Fibroblast of the aortic adventitia (primary cell): ENCODE measurements around the gene SMARCC2. TPM values are rescaled to one million over a fixed set of nuclear protein-coding genes. Genes with fewer than 3 reads are reported as not detected.

ENCODE experiments used
- DNase-seq: peaks from one replicate; pipeline ENCODE4 v3.0.0-alpha.2; 2010; ENCODE audit warnings: low read depth
- H3K4me3 ChIP-seq: 2 replicates; pipeline ENCODE4 v1.5.1; 2011; ENCODE audit warnings: low read depth, mild to moderate bottlenecking, control low read depth, low read length, moderate library complexity
- total RNA-seq: library from RNA; depleted of rRNA; stranded (reverse); fragments of >200 nt; gene quantifications from 2 replicates; pipeline ENCODE4 v1.2.3, GENCODE V29; 2012; ENCODE audit warnings: low replicate concordance
- TF ChIP-seq, protein P1 (sequence below): IDR thresholded peaks from 2 replicates; pipeline ENCODE4 v1.5.1; 2011; ENCODE audit warnings: mild to moderate bottlenecking, low read length, control low read depth, inconsistent platforms; ENCODE audit not compliant: insufficient read depth

The SMARCC2 gene
- total RNA-seq, 1 donor = 69.4 TPM

DNA sequence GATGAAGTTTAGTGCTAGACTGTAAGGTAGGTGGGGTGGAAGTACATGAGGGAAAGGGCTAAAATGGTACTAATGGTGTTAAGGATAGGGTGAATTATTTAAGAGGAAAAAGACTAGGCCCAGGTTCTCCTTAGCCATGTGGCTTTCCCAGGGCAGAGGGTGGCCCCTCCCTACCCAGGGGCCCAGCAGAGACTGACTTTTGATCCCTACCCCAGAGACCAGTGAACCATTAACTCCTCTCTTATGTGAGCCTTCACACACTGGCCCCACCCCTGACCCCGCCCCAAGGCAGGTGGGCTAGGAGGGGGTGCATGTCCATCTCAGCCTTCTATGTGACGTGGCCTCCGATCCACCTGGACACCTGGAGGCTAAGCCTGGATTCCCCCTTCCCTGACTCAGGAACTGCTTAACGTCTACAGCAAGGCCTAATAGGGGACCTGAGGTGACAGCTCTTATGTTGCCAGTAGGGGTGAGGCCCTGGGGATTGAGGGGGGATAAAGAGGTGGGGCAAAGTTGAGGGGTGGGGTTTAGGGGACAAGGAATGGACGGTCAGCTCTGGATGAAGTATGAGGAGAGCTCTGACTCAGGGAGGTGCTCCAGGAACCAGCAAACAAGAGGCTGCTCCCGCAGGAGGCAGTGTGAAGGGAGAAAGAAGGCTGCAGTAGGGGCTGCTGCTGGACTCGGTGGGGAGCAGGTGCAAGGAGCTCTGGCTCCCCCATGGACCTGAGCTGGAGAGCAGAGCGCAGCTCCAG lies 41.3 kb upstream of the SMARCC2 start:
- TF ChIP-seq, protein P1, sequence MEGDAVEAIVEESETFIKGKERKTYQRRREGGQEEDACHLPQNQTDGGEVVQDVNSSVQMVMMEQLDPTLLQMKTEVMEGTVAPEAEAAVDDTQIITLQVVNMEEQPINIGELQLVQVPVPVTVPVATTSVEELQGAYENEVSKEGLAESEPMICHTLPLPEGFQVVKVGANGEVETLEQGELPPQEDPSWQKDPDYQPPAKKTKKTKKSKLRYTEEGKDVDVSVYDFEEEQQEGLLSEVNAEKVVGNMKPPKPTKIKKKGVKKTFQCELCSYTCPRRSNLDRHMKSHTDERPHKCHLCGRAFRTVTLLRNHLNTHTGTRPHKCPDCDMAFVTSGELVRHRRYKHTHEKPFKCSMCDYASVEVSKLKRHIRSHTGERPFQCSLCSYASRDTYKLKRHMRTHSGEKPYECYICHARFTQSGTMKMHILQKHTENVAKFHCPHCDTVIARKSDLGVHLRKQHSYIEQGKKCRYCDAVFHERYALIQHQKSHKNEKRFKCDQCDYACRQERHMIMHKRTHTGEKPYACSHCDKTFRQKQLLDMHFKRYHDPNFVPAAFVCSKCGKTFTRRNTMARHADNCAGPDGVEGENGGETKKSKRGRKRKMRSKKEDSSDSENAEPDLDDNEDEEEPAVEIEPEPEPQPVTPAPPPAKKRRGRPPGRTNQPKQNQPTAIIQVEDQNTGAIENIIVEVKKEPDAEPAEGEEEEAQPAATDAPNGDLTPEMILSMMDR = no peak
- no peak overlapping the region for H3K4me3 ChIP-seq
- DNase-seq = no peak

DNA sequence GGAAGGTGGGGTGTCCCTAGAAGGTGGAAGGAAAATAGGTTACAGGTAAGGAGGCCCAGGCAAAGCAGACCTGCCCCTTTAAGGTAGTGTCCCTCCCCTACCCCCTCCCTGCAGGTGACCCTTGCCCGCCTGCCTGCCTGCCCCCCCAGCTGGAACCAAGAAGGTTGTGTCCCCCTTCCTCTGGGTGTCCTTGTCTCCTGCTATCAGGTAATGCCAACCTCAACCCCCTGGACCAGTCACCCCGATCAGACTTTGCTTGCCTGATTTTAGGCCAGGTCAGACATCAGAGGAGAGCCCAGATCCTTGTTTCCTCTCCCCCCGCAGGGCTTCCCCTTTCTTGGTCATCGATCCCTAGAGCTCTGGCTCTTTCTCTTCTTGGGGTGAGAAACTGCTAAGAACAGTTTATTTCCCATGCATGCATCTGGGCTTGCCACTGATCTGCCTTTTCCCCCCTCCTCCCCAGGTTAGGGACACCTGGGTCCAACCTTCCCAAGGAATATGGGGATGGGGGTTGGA lies 40.7 kb upstream of the SMARCC2 start, which contains the start of gene SLC39A5:
SLC39A5 (plus strand) TSS at position 136 of the 516 bp plus-strand sequence. CDS start 1,224 bp downstream, outside the sequence.
- no peak for DNase-seq
- H3K4me3 ChIP-seq = no peak within 1 kb of the TSS
- TF ChIP-seq, protein P1 = no peak

DNA sequence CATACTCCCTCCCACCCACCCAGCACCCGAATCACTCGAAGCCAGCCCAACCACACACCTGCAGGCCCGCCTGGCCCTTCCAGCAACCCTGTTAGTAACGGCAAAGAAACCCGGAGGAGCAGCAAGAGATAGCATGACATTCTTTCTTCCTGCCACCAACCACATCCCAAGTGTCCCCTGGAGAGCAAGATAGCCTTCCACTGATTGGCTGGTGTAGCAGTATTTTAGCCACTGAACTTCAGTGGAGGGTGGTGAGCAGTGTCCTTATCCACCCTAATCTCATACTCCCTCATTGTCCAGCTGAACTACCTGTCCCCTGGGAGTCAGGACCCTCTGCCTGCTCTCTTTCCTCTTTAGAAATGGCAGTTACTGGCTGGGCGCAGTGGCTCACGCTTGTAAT lies 39.8 kb upstream of the SMARCC2 start:
- no peak overlapping the region for H3K4me3 ChIP-seq
- DNase-seq = no peak
- TF ChIP-seq, protein P1 = no peak

DNA sequence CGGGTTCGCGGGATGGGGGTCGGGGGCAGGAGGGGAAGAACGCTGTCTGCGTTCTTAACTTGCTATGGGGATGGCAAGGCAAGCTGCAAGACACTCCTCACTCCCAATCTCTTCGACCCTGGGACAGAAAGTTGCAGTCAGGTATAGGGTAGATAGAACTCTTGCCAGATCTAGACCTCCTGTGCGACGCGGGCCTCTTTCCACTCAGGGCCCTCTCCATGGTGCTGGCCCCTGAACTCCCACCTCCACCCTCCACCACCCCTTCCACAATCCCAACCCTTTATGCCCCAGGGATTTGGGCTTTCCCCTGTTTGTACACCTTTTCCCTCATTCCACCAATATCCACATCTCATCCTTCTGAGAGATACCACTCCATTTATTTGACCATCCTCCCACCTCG lies 35.7 kb upstream of the SMARCC2 start:
- DNase-seq = no peak
- H3K4me3 ChIP-seq = peak overlapping the region; percentile 81
- TF ChIP-seq, protein P1 = no peak

DNA sequence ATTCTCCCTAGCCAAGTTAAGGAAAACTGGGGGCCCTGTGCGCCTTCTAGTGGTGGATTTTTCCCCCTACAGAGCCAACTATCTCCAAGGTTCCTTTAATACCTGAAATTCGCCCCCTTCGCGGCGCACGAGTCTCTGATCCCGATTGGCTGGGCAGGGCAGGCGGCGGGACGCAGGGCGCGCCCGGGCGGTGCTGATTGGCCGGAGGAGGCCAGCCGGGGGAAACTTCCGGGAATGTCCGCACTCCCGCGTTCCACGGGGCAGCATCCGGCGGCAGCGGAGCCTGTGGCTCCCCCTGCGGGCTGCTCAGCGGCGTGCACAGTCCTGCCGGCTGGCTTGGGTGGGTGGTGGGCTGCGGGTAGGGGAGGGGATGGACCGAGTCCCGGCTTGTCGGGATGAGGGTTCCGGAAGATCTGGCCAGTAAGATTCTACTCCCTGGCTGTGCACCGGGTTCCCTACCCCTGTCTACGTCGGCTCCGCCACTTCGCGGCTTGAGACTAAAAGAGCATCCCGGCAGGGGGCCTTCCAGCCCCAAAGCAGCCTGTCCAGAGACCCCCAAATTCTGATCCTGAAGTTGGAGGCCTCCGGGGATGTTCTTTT lies 34.9 kb upstream of the SMARCC2 start, which contains the start of gene NABP2:
NABP2 (plus strand) TSS at position 241 of the 600 bp plus-strand sequence. CDS start 515 bp downstream, outside the sequence.
- H3K4me3 ChIP-seq = peak within 1 kb of the TSS; percentile 81
- peak; percentile 99 for DNase-seq
- TF ChIP-seq, protein P1 = peak; percentile 78

DNA sequence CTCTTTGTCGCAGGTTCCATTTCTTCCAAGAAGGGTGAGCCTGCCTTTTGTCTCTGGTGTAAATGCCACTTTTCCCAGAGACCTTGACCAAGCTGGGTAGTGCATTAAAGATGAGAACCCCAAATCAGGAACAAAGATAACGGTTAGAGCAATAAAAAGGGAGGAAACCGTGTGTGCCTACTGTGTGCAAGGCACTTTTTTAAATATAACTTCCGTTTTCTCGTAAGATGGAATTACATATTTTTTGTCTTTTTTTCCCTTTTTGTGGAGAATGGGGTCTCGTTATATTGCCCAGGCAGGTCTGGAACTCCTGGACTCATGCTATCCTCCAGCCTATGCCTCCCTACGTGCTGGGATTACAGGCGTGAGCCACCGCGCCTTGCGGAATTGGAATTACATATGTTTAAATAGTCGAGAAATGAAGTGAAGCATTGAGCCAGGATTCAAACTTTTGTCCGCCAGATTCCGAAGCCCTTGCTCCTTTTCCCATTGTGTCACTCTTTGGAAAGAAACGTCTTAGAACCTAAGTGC lies 34.4 kb upstream of the SMARCC2 start:
- TF ChIP-seq, protein P1 = no peak
- H3K4me3 ChIP-seq = peak overlapping the region; percentile 51
- DNase-seq = no peak
